ENCODE results near the gene GPC6.

- TF ChIP-seq CTCF (IDR thresholded peaks at IDR 0.05) (no peak), NRF1 (IDR thresholded peaks at IDR 0.05; ENCODE audit: low read depth, low read length) (no peak), FOSL2 (IDR thresholded peaks at IDR 0.05; ENCODE audit: borderline replicate concordance, low read depth) (peak; percentile 26; the same call in 1 of the 2 replicates)
These were observed 162.1 kb downstream of the GPC6 start for GRCh38 chr13:93388701-93389100.
